GM19099 (cell line): ENCODE data around the gene FAAP20.
A peak's percentile ranks its signal among the peaks of the same experiment; 100 is the strongest.

Source experiments
- POLR2A ChIP-seq: IDR thresholded peaks from 3 replicates; pipeline ENCODE4 v1.6.1; 2011; ENCODE audit warnings: low read depth; ENCODE audit not compliant: insufficient read length; ENCODE audit errors: extremely low read depth

FAAP20 gene, protein sequence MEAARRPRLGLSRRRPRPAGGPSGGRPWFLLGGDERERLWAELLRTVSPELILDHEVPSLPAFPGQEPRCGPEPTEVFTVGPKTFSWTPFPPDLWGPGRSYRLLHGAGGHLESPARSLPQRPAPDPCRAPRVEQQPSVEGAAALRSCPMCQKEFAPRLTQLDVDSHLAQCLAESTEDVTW

DNA sequence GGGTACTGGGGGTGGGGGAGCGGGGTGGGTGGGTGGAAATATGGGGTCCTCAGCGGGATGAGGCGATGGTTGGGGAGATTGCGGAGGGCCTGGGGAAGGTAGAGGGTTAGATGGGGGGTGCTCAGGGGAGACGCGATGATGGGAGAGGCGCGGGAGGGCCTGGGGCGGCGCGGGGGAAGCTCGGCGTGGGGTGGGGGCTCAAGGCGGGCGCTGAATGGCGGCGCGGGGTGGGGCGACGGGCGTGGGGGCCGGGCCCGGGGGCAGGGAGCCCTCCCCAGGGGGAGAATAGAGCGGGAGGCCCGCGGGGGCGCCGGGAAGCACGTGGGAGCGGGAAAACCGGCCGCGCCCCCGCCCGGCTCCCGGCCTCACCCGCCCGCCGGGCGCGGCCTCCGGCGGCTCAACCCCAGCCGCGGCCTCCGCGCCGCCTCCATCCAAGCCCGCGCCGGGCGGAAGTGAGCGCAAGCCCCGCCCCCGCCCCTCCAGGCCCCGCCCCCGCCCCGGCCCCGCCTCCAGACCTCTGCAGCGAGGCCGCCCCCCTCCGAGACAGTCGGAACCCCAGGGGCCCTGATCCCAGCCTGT is at the start of gene FAAP20:
TSS of gene FAAP20 (minus strand) at position 454 of the 579 bp plus-strand sequence. CDS start at position 431, 23 bp downstream.
- peak; percentile 79 for TF ChIP-seq POLR2A

DNA sequence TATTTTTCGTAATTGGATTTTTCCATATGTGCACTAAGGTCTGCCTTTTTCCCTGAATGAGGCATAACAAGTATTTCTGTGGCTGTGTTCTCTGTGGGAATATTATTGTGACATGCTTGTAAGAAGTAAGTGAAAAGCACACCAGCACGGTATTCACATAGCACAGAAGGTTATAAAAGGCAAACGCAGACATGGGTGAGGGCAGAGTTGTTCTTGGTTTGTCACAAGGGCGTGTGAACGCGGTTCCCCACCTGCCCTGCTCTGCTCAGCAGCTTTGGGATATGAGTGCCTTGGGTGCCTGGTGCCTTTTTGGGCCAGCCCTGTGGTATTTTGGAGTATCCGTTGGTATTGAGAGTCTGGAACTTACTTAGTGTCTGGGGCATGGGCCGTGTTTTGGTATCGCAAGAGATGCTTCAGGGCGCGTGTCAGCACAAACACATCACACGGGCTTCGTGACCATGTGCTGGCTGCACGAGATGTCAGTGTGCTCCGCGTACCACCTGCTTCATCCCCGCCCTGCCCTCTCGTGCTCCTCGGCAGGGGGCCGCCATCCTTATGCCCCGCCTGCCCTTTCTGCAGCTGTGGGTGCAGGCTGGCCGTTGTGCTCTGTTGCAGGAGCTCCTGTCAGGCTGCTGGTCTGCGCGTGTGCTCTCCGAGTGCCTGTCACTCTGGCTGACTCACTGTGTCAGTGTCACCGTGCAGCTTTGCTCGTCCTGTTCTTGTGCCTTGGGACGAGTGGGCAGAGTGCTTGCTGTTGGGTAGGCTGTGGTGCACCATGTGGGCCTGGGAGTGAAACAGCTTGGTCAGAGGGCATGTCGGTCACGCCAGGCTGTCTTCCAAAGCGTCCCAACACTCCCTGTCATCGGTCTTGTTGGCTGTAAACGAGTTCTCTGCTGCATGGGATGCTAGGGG is 48.5 kb upstream of the FAAP20 start:
- no peak for TF ChIP-seq POLR2A

DNA sequence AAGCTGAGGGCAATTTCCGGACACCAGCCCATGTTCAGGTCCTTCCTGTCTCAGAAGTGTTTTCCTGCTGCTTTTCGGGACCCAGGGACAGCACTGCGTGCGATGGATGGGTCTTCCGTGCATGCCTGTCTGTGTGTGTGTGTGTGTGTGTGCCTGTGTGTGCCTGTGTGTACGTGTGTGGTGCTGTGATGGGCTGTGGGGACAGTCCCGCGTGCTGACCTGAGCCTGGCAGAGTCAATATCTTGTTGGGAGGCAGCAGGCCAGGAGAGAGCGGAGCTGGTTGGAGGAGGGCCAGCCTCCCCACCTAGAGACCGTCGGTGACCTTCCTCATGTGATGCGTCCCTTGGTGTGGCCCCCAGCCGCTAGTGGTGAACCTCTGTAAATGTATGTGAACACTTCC is 47.2 kb upstream of the FAAP20 start:
- TF ChIP-seq POLR2A: no peak

DNA sequence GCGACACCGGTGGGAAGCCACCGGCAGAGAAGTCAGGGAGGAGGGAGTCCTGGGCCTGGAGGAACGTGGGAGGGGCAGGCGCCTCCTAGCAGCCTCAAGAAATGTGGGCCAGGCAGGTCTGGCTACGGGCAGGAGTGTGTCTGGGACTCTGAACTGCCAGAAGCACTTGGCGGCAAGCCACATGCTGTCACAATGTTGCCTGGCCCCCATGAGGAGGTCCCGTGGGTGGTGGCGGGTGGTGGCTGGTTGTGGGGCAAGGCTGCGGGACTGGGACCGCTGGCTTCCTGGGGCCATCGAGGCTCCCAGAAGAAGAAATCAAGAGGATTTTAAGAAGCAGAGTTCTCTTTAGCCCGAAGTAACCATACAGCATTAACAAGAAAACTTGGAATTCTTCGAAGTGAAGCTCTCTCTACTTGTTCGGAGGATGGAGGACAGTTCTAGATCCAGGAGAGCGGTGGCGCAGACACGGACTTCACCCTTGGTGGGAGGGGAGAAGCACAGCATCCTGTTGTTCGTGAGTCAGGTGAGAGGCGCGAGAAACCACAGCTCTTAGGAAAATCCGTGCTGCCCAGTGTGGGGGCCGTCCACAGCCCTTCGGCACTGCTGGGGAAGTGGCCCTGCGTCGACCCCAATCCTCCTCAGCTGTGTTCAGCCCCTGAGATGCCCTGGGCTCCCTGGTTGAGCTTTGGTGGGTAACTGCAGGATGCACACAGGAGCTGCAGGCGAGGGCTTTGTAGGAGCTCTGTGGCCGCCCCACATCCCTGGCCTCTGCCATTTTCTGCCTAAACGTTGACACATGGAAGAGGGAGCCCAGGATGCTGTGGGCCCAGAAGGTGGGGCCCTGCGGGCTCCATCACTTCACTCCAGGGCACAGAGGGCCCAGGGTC is 45.9 kb upstream of the FAAP20 start:
- no peak for TF ChIP-seq POLR2A

DNA sequence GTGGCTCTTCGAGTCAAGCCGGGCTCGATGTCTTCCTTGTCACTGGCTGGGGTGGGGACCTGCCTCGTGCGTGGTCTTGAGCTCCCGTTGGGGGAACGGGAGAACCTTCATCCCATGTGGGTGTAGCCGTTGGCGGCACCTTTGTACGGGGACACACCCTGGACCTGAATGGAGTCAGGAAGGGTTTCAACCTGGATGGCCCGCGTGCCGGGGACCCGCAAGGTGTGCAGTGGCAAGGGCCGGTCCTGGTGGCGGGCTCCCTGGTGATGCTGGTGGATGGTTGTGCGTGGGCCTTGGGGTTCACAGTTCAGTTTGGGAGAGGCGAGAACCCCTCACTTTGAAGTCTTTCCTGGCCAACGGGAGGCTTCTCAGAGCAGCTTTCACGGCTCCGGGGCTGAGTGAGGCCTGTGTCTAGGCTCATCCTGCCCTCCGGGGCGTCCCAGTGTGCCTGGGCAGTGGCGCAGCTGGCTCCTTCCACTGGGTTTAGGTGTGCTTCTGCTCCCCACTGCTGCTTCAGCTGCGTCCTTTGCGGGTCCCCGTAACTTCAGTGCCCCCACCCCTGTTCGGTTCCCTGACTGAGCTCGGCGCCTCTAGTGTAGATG is 44.9 kb upstream of the FAAP20 start:
- no peak for TF ChIP-seq POLR2A

DNA sequence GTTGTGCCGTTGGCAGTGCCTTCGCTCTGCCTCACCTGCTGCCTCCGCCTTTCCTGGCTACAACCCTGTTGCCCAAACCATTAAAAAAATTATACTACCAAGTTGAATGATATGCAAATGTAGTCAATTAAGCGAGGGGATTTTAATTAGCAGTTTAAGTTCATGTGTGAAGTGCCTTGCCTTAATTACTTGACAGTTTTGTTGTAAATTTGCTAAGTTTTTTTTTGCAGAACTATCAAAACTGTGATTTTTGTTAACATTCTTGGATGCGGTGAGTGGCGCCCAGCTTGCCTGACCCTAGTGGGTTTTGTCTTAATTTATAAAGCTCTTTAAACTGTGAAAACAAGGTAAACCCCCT is 44.4 kb upstream of the FAAP20 start:
- TF ChIP-seq POLR2A: no peak

DNA sequence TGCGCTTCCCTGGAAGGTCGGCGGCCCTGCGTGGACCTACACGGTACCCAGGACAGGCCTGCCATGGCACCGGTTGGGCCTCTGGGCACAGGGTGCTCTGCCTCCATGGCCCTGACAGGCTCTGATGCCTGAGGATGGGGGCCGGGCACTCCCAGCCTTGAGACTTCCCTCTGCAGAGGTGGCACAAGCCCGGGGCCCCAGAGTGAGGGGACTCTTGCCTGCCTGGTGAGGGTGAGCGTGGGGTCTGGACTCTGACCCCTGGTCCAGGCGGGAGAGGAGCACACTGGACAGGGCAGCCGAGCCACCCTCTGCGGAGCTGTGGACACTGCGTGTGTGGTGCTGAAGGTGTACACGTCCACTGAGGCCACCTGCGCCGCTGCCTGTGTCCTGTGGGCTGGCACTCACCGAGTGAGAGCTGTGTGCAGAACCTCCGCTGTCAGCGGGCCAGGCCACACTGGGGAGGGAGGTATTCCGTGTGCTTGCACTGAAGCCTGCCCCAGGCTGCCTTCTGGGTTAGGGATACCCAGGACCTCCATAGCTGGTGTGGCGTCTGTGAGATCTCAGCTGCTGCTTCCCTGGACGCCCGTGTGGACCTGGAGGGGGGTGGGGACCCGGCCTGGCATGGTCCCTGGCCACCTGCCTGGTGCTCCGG is 43.9 kb upstream of the FAAP20 start:
- no peak for TF ChIP-seq POLR2A

DNA sequence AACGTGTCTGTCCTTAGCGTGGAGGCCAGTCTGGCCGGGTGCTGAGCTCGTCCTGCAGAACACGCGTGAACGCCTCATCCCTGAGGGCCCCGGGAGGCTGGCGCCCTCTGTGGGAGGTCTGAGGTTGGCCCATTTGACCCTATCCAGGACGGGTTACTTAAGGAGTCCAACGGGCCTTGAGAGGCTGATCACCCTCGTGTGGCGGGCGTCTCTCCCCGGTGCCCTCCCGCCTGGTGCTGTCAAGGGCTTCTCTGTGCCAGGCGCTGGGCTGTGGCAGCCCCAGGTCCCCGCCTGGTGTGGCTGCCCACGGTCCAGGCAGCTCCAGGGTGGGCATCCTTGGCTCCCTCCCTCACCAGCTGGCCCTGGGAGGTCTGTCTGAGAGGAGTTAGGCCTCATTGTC is 43.2 kb upstream of the FAAP20 start:
- TF ChIP-seq POLR2A: no peak

DNA sequence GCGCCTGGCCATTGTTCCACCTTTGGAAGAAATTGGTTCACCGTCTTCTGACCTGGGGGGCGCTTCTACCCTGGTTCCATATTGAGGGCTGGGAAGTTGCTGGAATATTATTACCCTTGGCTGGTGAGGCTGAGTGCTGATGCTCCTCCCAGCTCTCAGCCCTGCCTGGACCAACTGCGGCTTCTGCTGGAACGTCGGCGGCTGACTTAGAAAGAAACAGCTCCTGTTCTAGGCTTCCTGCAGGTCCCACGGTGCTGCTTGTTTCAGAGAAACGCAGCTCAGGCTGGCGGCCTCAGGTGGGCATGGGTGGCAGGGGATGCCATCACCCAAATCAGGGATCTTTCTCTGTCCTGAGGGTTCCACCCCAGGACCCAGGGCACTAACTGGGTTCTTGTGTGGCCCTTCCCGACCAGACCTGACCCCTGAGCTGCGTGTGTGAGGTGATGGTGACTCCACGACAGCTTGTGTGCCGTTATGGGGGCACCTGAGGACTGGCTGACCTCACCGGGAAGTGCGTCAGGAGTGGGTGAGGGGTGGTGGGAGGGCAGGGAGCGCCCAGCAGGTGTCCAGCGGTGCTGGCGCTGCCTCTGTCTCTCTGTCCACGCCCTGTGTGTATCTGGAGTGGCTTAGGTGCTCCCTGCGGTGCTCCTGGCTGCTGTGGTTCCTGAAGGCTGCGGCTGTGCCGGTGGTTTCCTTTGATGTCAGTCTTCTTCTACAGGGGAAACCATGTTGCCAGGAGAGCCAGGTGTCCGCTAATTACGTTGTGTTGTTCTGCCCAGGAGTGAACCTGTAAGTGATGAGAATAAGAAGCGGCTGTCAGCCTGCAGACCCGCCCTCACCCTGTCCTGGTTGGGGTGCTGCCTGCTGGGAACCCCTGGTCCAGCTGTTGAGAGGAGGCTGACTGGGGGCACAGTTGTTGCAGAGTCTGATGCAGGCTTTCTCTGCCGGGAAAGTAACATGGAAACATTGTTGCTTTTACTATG is 42.4 kb upstream of the FAAP20 start:
- TF ChIP-seq POLR2A: no peak

DNA sequence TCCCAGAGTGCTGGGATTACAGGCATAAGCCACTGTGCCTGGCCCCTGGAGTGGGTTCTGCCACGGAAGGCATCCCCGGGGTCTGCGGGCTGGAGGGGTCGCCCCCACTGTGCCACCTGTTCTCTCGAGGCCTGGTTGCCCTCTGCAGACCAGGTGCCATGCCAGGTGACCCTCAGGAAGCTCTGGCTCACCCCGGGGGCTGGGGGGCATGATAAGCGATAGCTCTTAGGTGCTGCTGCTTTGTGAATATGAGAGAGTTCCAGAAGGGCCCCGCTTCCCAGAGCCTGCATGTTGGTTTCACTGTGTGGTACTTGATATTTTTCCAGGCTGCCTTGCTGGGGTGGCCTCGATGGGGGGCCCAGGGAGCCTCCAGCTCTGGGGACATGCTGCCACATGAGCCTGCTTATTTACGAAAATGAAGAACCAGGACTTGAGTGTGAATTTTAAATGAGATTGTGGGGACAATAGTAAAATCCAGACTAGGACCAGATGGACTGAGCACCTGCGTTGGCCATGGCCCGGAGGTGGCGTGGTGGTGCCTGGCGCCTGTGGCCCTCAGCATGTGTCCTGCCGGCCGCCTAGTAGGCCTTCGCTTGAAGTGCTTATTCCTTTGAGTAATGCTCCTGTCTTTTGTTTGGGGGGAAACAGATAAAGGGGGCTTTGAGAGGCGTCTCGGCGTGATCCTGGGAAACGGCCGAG is 40.9 kb upstream of the FAAP20 start:
- TF ChIP-seq POLR2A: no peak

DNA sequence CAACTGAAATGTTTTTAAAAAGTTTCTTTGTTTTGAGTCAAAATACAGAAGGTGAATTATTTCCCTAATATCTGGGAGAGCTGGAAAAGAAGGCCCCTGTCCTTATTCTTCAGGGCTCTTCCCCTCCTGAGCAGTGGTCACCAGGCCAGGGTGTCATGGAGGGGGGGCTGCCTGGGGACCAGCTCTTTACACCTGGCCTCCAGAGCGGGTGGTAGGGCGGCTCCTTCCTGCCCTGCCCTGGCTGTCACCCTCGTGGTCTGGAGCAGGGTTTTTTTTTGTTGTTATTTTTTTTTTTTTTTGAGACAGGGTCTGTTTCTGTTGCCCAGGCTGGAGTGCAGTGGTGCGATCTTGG is 40.2 kb upstream of the FAAP20 start:
- no peak for TF ChIP-seq POLR2A

DNA sequence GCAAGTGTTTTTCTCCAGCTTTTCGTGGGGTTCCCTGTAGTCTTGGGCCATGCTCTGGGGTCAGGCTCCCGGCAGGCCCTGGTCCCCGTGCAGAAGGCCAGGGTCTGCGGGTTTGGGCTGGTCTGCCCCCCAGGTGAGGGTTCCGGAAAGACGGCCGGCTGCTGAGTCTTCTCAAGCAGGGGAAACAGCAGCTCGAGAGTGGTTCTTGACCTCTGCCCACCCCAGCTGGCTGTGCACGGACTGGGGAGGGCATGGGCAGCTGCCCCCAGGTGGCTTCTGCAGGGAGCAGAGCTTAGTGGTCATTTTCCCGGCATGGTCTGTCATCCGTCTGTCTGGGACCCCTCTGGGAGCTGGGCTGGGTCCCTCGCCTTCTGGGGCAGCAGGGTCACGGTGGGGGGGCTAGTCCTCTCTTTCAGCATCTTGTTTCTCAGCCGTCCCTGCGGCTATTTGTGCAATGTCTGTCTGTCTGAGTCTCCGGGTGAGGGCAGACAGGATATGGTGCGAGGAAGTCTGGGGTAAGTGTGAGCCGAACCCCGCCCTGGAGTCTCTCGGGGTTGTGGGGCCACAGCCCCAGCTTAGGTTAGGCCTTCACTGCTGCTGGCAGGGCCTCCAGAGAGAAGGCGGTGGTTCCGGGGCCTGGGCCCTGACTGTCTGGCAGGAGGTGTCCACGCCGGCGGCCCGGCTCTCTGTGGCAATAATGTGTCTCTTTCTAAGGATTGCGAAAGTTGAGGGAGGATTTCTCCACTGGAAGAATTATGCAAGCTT is 39.6 kb upstream of the FAAP20 start:
- peak; percentile 37 for TF ChIP-seq POLR2A
